GM12872 (cell line): ENCODE measurements around the gene GALNT17.

Experiments used
- CTCF ChIP-seq: IDR thresholded peaks from 3 replicates; pipeline ENCODE4 v1.5.1; 2011; ENCODE audit warnings: low read depth, mild to moderate bottlenecking, low read length, moderate library complexity; ENCODE audit not compliant: insufficient read depth

Gene GALNT17

GRCh38 chr7:71403202-71403946 is 271.4 kb downstream of the GALNT17 start:
- no peak for TF ChIP-seq CTCF

GRCh38 chr7:71404726-71405345 is 272.9 kb downstream of the GALNT17 start:
- no peak for TF ChIP-seq CTCF

GRCh38 chr7:71408271-71408670 is 276.3 kb downstream of the GALNT17 start:
- no peak for TF ChIP-seq CTCF

- TF ChIP-seq CTCF, result no peak
Observed at GRCh38 chr7:71409550-71410157, 277.7 kb downstream of the GALNT17 start.

GRCh38 chr7:71411475-71411874 is 279.5 kb downstream of the GALNT17 start:
- no peak for TF ChIP-seq CTCF

- no peak for TF ChIP-seq CTCF
Observed at GRCh38 chr7:71414490-71414889, 282.5 kb downstream of the GALNT17 start.

GRCh38 chr7:71419546-71420337 is 287.8 kb downstream of the GALNT17 start:
- no peak for TF ChIP-seq CTCF
